HPDE6-E6E7 (cell line): ENCODE measurements around the gene LZTR1.
"Not testable (repeated sequence)": the region's sequence is repeated elsewhere in the genome, so short reads cannot be mapped to it uniquely, and the experiment has no call there.

ENCODE experiments used
- DNase-seq: peaks from one replicate; pipeline ENCODE4 v3.0.0; 2011; ENCODE audit warnings: missing footprints; ENCODE audit errors: extremely low spot score

LZTR1 gene

GRCh38 chr22:20981787-20982562, at the start of gene LZTR1:
LZTR1 (plus strand) TSS chr22:20982297; CDS start chr22:20982372, 75 bp downstream.
- DNase-seq, result peak; percentile 75

- DNase-seq, result no peak
These were observed 48.2 kb upstream of the LZTR1 start for GRCh38 chr22:20933910-20934309.

- not testable (repeated sequence) for DNase-seq
These were observed 47.0 kb upstream of the LZTR1 start for GRCh38 chr22:20935049-20935448.

- DNase-seq, result not testable (repeated sequence)
These were observed 46.1 kb upstream of the LZTR1 start for GRCh38 chr22:20935780-20936539.

GRCh38 chr22:20937031-20937793, 44.9 kb upstream of the LZTR1 start:
- DNase-seq, result no peak

- DNase-seq, result no peak
These were observed 44.1 kb upstream of the LZTR1 start for GRCh38 chr22:20937794-20938671.

GRCh38 chr22:20939457-20940185, 42.5 kb upstream of the LZTR1 start:
- DNase-seq, result not testable (repeated sequence)

- no peak for DNase-seq
These were observed 41.9 kb upstream of the LZTR1 start for GRCh38 chr22:20940186-20940651.

GRCh38 chr22:20940904-20941385, 41.2 kb upstream of the LZTR1 start:
- no peak for DNase-seq

GRCh38 chr22:20942203-20942902, 39.7 kb upstream of the LZTR1 start:
- not testable (repeated sequence) for DNase-seq

- DNase-seq, result no peak
These were observed 38.8 kb upstream of the LZTR1 start for GRCh38 chr22:20943104-20943933.

- DNase-seq, result no peak
These were observed 38.1 kb upstream of the LZTR1 start for GRCh38 chr22:20944042-20944441.

- DNase-seq, result no peak
These were observed 36.5 kb upstream of the LZTR1 start for GRCh38 chr22:20945578-20945934.

GRCh38 chr22:20946080-20946986, 35.8 kb upstream of the LZTR1 start:
- DNase-seq, result no peak

GRCh38 chr22:20946991-20947390, 35.1 kb upstream of the LZTR1 start:
- no peak for DNase-seq

GRCh38 chr22:20948450-20948849, 33.6 kb upstream of the LZTR1 start:
- DNase-seq, result no peak

GRCh38 chr22:20948989-20949388, 33.1 kb upstream of the LZTR1 start:
- no peak for DNase-seq

GRCh38 chr22:20949698-20950183, 32.4 kb upstream of the LZTR1 start:
- no peak for DNase-seq
